AG04450 (cell line): Measurements from ENCODE around the gene RHBDF2. TPM values are rescaled to one million over a fixed set of nuclear protein-coding genes. Genes with fewer than 3 reads are reported as not detected.

ENCODE experiments used
- CTCF ChIA-PET: fragments of 300-600, 350-600 bp; formaldehyde crosslinking; extraction: SDS; loops from one replicate; lab custom pipeline; 2022; ENCODE audit warnings: antibody characterized with exemption, inconsistent platforms; lab: Charles Lee
- POLR2A ChIA-PET: fragments of 350-600 bp; formaldehyde crosslinking; extraction: SDS; loops from one replicate; lab custom pipeline; 2021; ENCODE audit warnings: antibody characterized with exemption, inconsistent platforms; lab: Yijun Ruan, JAX
- DNase-seq: peaks from one replicate; pipeline ENCODE4 v3.0.0-alpha.2; 2011; ENCODE audit warnings: low read depth, low spot score
- H3K27ac ChIP-seq: one replicate; pipeline ENCODE4 v1.5.1; 2012; ENCODE audit warnings: low read depth, low read length, control low read depth
- H3K27me3 ChIP-seq: one replicate; pipeline ENCODE4 v1.6.0; 2012; ENCODE audit warnings: low read length; ENCODE audit not compliant: control insufficient read depth, insufficient read depth
- H3K4me3 ChIP-seq: 2 replicates; pipeline ENCODE4 v1.5.1; 2011; ENCODE audit warnings: mild to moderate bottlenecking, low read depth, low read length, control low read depth
- H3K9me3 ChIP-seq: 2 replicates; pipeline ENCODE4 v1.5.1; 2012; ENCODE audit warnings: low read length; ENCODE audit not compliant: control insufficient read depth, insufficient read depth
- CTCF ChIP-seq: IDR thresholded peaks from 2 replicates; pipeline ENCODE4 v1.5.1; 2011; ENCODE audit warnings: low read depth, low read length, control low read depth, inconsistent platforms
- polyA plus RNA-seq: library from polyadenylated mRNA; depleted of rRNA; stranded (reverse); fragments of >200 nt; gene quantifications from 2 replicates; pipeline ENCODE4 v1.2.3, GENCODE V29; 2011

The RHBDF2 gene
- polyA plus RNA-seq, 1 experiment: 5.4 TPM

DNA sequence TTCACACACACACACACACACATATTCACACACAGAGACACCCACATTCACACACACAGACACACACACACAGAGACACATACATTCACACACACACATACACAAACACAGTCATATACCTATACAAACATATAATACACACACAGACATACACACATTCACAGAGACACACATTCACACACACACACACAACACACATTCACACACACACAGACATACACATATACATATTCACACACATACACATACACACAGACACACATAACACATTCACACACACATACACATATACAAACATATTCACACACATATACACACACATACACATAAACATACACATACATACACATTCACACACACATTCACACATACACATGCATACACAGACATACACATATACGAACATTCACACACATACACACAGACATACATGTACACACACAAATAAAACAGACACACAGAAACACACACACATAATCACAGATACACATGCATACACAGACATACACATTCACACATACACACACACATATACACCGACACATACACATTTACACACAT, 46.5 kb upstream of the RHBDF2 start:
- POLR2A ChIA-PET: interaction anchor here (0.6 to 1.6 kb wide), 4 partner anchors 9 to 189 kb away, joined by 3 to 12 read pairs (median 6); no protein-coding TSS in a partner anchor

GRCh38 chr17:76547183-76547641, 46.0 kb upstream of the RHBDF2 start:
- DNase-seq: no peak
- TF ChIP-seq CTCF: peak; percentile 69
- peaks cover 2% of the 10 kb centered on the region for H3K27me3 ChIP-seq
- CTCF ChIA-PET: interaction anchor here (0.6 to 4.8 kb wide), 13 partner anchors 10 to 299 kb away, joined by 3 to 41 read pairs (median 5); no protein-coding TSS in a partner anchor
- H3K4me3 ChIP-seq: no peak overlapping the region
- POLR2A ChIA-PET: interaction anchor here (0.6 to 1.7 kb wide), 9 partner anchors 10 to 189 kb away, joined by 3 to 14 read pairs (median 6); partner anchors contain the start of gene CYGB
- H3K9me3 ChIP-seq: no peaks in the 10 kb centered on the region
- H3K27ac ChIP-seq: peak overlapping the region; percentile 87

More for the DNA sequence above, 46.5 kb upstream of the RHBDF2 start:
- no peak for TF ChIP-seq CTCF
- no peak for DNase-seq
- H3K4me3 ChIP-seq: no peak overlapping the region
- H3K9me3 ChIP-seq: no peaks in the 10 kb centered on the region
- CTCF ChIA-PET: interaction anchor here (1.5 to 4.8 kb wide), 3 partner anchors 24 to 27 kb away, joined by 6 to 41 read pairs (median 8); no protein-coding TSS in a partner anchor
- no peak overlapping the region for H3K27ac ChIP-seq
- peaks cover 2% of the 10 kb centered on the region for H3K27me3 ChIP-seq

DNA sequence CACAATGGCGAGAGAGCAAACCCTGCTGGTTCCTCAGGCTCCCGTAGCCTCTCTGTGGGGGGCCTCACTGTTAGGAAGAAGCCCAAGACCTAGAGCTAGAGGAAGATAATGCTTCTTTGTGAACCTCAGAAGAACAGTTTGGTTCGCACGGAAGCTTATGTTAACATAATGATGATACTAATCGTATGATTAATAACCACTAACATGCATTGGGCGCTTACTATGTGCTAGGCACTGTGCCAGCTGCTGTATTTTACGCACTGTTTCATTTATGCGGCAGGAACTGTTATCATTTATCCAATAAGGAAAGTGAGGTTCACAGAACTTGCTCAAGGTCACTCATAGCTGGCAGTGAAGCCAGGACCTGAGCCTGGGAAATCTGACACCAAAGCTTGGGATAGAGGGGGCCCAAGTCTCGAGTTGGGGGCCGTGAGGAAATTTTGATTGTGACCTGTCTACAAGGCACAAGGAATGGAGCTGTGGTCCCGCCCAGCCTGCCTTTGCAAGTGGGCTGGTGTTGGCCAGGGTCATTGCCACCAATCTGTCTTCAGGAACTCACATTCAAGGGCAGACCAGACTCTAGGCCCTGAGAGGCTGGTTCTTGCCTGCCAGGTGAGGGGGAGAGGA, 45.4 kb upstream of the RHBDF2 start:
- DNase-seq: peak; percentile 88
- Histone ChIP-seq H3K27me3 (peaks cover 2% of the 10 kb centered on the region), H3K9me3 (no peaks in the 10 kb centered on the region), H3K27ac (peak overlapping the region; percentile 87), H3K4me3 (no peak overlapping the region)
- TF ChIP-seq CTCF: no peak
- POLR2A ChIA-PET: interaction anchor here (0.5 to 1.7 kb wide), 13 partner anchors 9 to 1648 kb away, joined by 3 to 14 read pairs (median 4); partner anchors contain the start of gene CYGB
- CTCF ChIA-PET: interaction anchor here (0.6 to 4.8 kb wide), 14 partner anchors 11 to 298 kb away, joined by 3 to 41 read pairs (median 4); no protein-coding TSS in a partner anchor

GRCh38 chr17:76545918-76546555, 44.8 kb upstream of the RHBDF2 start:
- peaks cover 2% of the 10 kb centered on the region for H3K27me3 ChIP-seq
- no peak for TF ChIP-seq CTCF
- peak overlapping the region; percentile 68 for H3K27ac ChIP-seq
- no peak overlapping the region for H3K4me3 ChIP-seq
- DNase-seq: no peak
- POLR2A ChIA-PET: interaction anchor here (0.5 to 1.7 kb wide), 11 partner anchors 9 to 1649 kb away, joined by 3 to 14 read pairs (median 5); partner anchors contain the start of genes CYGB and MFSD11
- CTCF ChIA-PET: interaction anchor here (0.7 to 4.8 kb wide), 11 partner anchors 11 to 169 kb away, joined by 3 to 41 read pairs (median 6); no protein-coding TSS in a partner anchor
- no peaks in the 10 kb centered on the region for H3K9me3 ChIP-seq
